Activated B cell treated with CpG ODN at 0.5 μM for 24 hours (primary cell): ENCODE results near the gene PCSK5. TPM values are rescaled to one million over a fixed set of nuclear protein-coding genes. Genes with fewer than 3 reads are reported as not detected.

Experiments used
- ATAC-seq: fragments of 200-7000 bp; cut with Tn5 transposase; one replicate; pipeline ENCODE4 v1.10.0; 2021; ENCODE audit warnings: low read depth, mild to moderate bottlenecking, moderate library complexity
- CTCF ChIA-PET: fragments of 350-600 bp; sonication (Branson Sonifier 250); formaldehyde crosslinking; loops from one replicate; lab custom pipeline; 2021; ENCODE audit warnings: antibody characterized with exemption; lab: Charles Lee
- POLR2A ChIA-PET: fragments of 350-600 bp; sonication (Branson Sonifier 250); formaldehyde crosslinking; loops from one replicate; lab custom pipeline; 2021; ENCODE audit warnings: antibody characterized with exemption; lab: Charles Lee
- DNase-seq: peaks from one replicate; pipeline ENCODE4 v3.0.0; 2022
- H3K27ac Mint-ChIP-seq: one replicate; pipeline ENCODE4 v1.8.0; 2020; ENCODE audit warnings: mixed read lengths
- H3K27me3 Mint-ChIP-seq: one replicate; pipeline ENCODE4 v1.8.0; 2021; ENCODE audit warnings: mixed read lengths
- H3K36me3 Mint-ChIP-seq: one replicate; pipeline ENCODE4 v1.8.0; 2021; ENCODE audit warnings: low read depth, mixed read lengths
- H3K4me1 Mint-ChIP-seq: one replicate; pipeline ENCODE4 v1.8.0; 2021; ENCODE audit warnings: mixed read lengths
- H3K4me3 Mint-ChIP-seq: one replicate; pipeline ENCODE4 v1.8.0; 2020; ENCODE audit warnings: mild to moderate bottlenecking, mixed read lengths
- H3K9me3 Mint-ChIP-seq: one replicate; pipeline ENCODE4 v1.8.0; 2020; ENCODE audit warnings: mixed read lengths
- CTCF ChIP-seq: fragments of 200-600 bp; IDR thresholded peaks from one replicate; pipeline ENCODE4 v1.8.0; 2022; ENCODE audit warnings: antibody characterized with exemption, mild to moderate bottlenecking
- intact Hi-C: fragments of 100-400 bp; cut with micrococcal nuclease; formaldehyde crosslinking; loops from one replicate; pipeline ENCODE4 v1.15.1; 2024
- total RNA-seq: library from RNA; stranded (reverse); gene quantifications from 2 replicates; pipeline ENCODE4 v1.2.3, GENCODE V29; 2022

The PCSK5 gene
- total RNA-seq, 1 donor from 2014 or later = not detected

GRCh38 chr9:76246680-76247079, 356.2 kb downstream of the PCSK5 start:
- no peaks in the 10 kb centered on the region for H3K27me3 Mint-ChIP-seq
- no peak for TF ChIP-seq CTCF
- no peak overlapping the region for H3K4me3 Mint-ChIP-seq
- no peaks in the 10 kb centered on the region for H3K4me1 Mint-ChIP-seq
- CTCF ChIA-PET = no interaction called here
- intact Hi-C loops = no loop called here
- no peak for ATAC-seq
- DNase-seq = no peak
- H3K36me3 Mint-ChIP-seq = no peaks in the 10 kb centered on the region
- POLR2A ChIA-PET = no interaction called here
- H3K27ac Mint-ChIP-seq = no peak overlapping the region
- no peaks in the 10 kb centered on the region for H3K9me3 Mint-ChIP-seq

- H3K9me3 Mint-ChIP-seq = no peaks in the 10 kb centered on the region
- H3K36me3 Mint-ChIP-seq = no peaks in the 10 kb centered on the region
- intact Hi-C loops = no loop called here
- no peak overlapping the region for H3K4me3 Mint-ChIP-seq
- ATAC-seq = no peak
- CTCF ChIA-PET = no interaction called here
- POLR2A ChIA-PET = no interaction called here
- no peak for DNase-seq
- no peak for TF ChIP-seq CTCF
- no peak overlapping the region for H3K27ac Mint-ChIP-seq
- no peaks in the 10 kb centered on the region for H3K4me1 Mint-ChIP-seq
- no peaks in the 10 kb centered on the region for H3K27me3 Mint-ChIP-seq
Measured at GRCh38 chr9:76247426-76247825, 357.0 kb downstream of the PCSK5 start.

- H3K9me3 Mint-ChIP-seq = no peaks in the 10 kb centered on the region
- H3K27ac Mint-ChIP-seq = no peak overlapping the region
- H3K4me3 Mint-ChIP-seq = no peak overlapping the region
- DNase-seq (no peak), ATAC-seq (no peak)
- H3K4me1 Mint-ChIP-seq = no peaks in the 10 kb centered on the region
- no peaks in the 10 kb centered on the region for H3K27me3 Mint-ChIP-seq
- CTCF ChIA-PET = no interaction called here
- TF ChIP-seq CTCF = no peak
- intact Hi-C loops = no loop called here
- no peaks in the 10 kb centered on the region for H3K36me3 Mint-ChIP-seq
- POLR2A ChIA-PET = no interaction called here
Measured at GRCh38 chr9:76249309-76249708, 358.8 kb downstream of the PCSK5 start.

- ChIA-PET POLR2A (no interaction called here), CTCF (no interaction called here)
- H3K27ac Mint-ChIP-seq = no peak overlapping the region
- H3K9me3 Mint-ChIP-seq = no peaks in the 10 kb centered on the region
- no peaks in the 10 kb centered on the region for H3K36me3 Mint-ChIP-seq
- ATAC-seq (no peak), DNase-seq (no peak)
- no peak for TF ChIP-seq CTCF
- H3K4me1 Mint-ChIP-seq = no peaks in the 10 kb centered on the region
- intact Hi-C loops = no loop called here
- no peak overlapping the region for H3K4me3 Mint-ChIP-seq
- no peaks in the 10 kb centered on the region for H3K27me3 Mint-ChIP-seq
Measured at GRCh38 chr9:76255781-76256455, 365.4 kb downstream of the PCSK5 start.

GRCh38 chr9:76257311-76257710, 366.8 kb downstream of the PCSK5 start:
- no peaks in the 10 kb centered on the region for H3K9me3 Mint-ChIP-seq
- DNase-seq = no peak
- no peak for ATAC-seq
- H3K36me3 Mint-ChIP-seq = no peaks in the 10 kb centered on the region
- intact Hi-C loops = no loop called here
- no peaks in the 10 kb centered on the region for H3K4me1 Mint-ChIP-seq
- no peak overlapping the region for H3K4me3 Mint-ChIP-seq
- no peak overlapping the region for H3K27ac Mint-ChIP-seq
- no peak for TF ChIP-seq CTCF
- POLR2A ChIA-PET = no interaction called here
- no peaks in the 10 kb centered on the region for H3K27me3 Mint-ChIP-seq
- CTCF ChIA-PET = no interaction called here
